Astrocyte (in vitro differentiated cells and primary cell): ENCODE data around the gene DSCAM.

Source experiments
- EZH2 ChIP-seq: IDR thresholded peaks from 2 replicates; pipeline ENCODE4 v1.6.1; 2012; ENCODE audit warnings: mild to moderate bottlenecking, low read length, inconsistent platforms; ENCODE audit not compliant: insufficient read depth
- TF ChIP-seq, protein P1 (sequence below): IDR thresholded peaks from 2 replicates; pipeline ENCODE4 v1.5.1; 2011; ENCODE audit warnings: low read depth, mild to moderate bottlenecking, inconsistent platforms, low read length, moderate library complexity; ENCODE audit not compliant: insufficient read depth

DNA sequence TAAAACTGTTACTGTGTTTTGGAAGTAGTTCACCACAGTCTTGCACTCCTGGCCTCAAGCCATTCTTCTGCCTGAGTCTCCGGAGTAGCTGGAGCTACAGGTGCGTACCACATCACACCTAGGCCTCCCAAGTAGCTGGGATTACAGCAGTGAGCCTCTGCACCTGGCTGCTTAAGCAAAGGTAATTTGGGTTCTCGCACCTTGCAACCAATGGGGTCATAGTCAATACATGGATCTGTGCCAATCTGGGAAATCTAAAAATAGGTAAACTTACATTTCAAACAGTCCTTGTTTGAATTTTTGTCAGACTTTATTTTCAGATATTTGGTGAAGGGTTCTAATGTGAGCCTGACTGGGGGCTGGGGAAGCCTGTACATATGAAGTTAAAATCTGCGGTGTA, 513.2 kb downstream of the DSCAM start:
- TF ChIP-seq, protein P1, sequence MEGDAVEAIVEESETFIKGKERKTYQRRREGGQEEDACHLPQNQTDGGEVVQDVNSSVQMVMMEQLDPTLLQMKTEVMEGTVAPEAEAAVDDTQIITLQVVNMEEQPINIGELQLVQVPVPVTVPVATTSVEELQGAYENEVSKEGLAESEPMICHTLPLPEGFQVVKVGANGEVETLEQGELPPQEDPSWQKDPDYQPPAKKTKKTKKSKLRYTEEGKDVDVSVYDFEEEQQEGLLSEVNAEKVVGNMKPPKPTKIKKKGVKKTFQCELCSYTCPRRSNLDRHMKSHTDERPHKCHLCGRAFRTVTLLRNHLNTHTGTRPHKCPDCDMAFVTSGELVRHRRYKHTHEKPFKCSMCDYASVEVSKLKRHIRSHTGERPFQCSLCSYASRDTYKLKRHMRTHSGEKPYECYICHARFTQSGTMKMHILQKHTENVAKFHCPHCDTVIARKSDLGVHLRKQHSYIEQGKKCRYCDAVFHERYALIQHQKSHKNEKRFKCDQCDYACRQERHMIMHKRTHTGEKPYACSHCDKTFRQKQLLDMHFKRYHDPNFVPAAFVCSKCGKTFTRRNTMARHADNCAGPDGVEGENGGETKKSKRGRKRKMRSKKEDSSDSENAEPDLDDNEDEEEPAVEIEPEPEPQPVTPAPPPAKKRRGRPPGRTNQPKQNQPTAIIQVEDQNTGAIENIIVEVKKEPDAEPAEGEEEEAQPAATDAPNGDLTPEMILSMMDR, result no peak
- no peak for TF ChIP-seq EZH2
